ENCODE data around the gene SMIM32.

- TF ChIP-seq EZH2 (IDR thresholded peaks at IDR 0.05): no peak
- TF ChIP-seq POLR2AphosphoS5 (IDR thresholded peaks at IDR 0.05; ENCODE audit: borderline replicate concordance, low read depth, low read length): no peak
- TF ChIP-seq FOXP2 (optimal IDR thresholded peaks at IDR 0.05; ENCODE audit: control extremely low read depth, extremely low read length, insufficient read depth): no peak
These were observed 23.3 kb upstream of the SMIM32 start for GRCh38 chr5:136216230-136216629.
